Measurements from ENCODE around the gene LRMDA. TPM values are rescaled to one million over a fixed set of nuclear protein-coding genes. Genes with fewer than 3 reads are reported as not detected.

Gene LRMDA
- total RNA-seq, 1 donor from 2014 or later: not detected

DNA sequence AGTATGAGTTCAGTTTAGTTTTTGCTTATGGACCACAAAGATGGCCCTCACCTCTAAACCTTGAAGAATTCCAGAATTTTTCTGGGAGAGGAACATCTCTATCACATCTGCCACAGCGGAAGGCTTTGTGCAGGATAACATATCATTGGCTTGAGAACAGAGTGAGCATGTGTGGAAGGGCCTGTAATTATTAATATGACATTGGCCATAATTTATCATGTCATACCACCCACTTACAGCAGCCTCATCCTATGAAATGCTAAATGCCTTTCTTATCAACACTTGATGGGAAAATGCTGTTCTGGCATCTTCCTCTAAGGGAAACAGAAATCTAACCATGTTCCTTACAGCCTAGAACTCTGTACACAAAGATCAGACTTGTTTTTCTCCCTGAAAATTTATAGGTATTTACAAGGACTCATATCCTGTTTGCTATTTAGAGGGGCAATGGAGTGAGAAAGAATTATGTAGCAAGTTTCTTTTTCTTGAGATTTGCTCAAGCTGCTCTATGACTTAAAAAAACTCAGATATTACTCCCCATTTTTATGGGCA lies 817.3 kb downstream of the LRMDA start:
- ATAC-seq (ENCODE audit: low read depth) (no peak), DNase-seq (no peak)
- intact Hi-C loops (cut with micrococcal nuclease): no loop called here
- Mint-ChIP-seq H3K4me3 (no peak overlapping the region), H3K9me3 (no peaks in the 10 kb centered on the region), H3K27me3 (no peaks in the 10 kb centered on the region), H3K36me3 (ENCODE audit: low read depth) (no peaks in the 10 kb centered on the region), H3K27ac (no peak overlapping the region), H3K4me1 (no peaks in the 10 kb centered on the region)
- POLR2A ChIA-PET: no interaction called here
- TF ChIP-seq, protein P1, sequence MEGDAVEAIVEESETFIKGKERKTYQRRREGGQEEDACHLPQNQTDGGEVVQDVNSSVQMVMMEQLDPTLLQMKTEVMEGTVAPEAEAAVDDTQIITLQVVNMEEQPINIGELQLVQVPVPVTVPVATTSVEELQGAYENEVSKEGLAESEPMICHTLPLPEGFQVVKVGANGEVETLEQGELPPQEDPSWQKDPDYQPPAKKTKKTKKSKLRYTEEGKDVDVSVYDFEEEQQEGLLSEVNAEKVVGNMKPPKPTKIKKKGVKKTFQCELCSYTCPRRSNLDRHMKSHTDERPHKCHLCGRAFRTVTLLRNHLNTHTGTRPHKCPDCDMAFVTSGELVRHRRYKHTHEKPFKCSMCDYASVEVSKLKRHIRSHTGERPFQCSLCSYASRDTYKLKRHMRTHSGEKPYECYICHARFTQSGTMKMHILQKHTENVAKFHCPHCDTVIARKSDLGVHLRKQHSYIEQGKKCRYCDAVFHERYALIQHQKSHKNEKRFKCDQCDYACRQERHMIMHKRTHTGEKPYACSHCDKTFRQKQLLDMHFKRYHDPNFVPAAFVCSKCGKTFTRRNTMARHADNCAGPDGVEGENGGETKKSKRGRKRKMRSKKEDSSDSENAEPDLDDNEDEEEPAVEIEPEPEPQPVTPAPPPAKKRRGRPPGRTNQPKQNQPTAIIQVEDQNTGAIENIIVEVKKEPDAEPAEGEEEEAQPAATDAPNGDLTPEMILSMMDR (IDR thresholded peaks at IDR 0.05): no peak
- CTCF ChIA-PET: no interaction called here

DNA sequence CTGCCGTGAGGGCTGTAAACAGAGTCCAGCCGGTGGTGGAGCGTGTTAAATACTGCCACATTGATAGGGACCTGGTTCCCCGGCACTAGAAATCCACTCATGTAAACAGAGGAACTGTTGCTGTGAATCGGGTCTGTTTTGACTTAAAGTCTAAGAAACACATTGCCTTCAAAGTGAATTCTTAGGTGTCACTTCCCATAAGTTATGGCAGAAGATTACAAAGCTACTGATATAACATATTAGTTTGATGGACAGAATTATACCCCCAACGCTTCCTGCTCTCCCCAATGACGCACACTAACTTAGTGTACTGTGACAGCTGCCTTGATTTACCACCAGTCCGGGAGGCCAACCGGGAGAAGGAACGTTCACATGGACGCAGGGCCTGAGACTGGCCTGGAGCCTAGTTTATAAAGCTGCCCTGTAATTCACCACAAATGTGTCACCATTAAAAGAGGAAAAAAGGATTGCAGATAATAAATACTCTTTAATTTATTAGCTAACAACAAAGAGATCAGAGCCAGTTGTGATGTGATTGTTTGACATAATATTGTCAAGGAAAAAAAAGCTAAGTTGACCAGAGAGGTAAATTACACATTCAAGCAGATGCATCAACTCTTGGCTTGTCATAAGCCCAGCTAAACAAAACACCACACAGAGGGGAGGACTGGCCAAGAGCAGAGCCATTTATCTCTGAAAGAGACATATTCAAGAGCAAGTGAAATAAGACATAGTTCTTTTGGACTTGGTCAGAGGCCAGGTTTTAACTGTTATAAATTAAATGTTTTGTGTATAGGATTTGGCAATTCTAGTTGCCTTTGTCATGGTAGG lies 820.6 kb downstream of the LRMDA start:
- no peaks in the 10 kb centered on the region for H3K36me3 Mint-ChIP-seq (ENCODE audit: low read depth)
- H3K4me1 Mint-ChIP-seq: no peaks in the 10 kb centered on the region
- H3K4me3 Mint-ChIP-seq: no peak overlapping the region
- ChIA-PET POLR2A (no interaction called here), CTCF (no interaction called here)
- TF ChIP-seq, protein P1 (IDR thresholded peaks at IDR 0.05): no peak
- DNase-seq: no peak
- no peak for ATAC-seq (ENCODE audit: low read depth)
- intact Hi-C loops (cut with micrococcal nuclease): no loop called here
- H3K27ac Mint-ChIP-seq: no peak overlapping the region
- no peaks in the 10 kb centered on the region for H3K9me3 Mint-ChIP-seq
- H3K27me3 Mint-ChIP-seq: no peaks in the 10 kb centered on the region

DNA sequence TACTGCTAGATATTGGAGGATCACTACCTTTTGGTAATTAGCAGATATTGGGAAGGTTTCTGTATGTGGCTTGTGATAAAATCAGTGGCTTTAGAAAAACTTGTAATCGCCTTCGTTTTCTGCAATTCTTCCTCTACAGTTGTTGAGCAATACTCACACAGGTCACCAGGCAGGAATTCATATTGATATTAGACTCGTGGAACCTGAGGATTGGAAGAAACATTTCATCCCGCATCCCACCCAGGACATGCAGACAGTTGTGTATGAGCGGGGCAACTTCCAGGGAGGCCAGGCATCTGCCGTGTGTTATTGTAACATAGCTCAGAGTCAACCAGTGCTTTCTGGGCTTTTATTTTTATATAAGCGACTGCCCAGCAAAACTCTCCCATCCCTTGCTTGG lies 821.3 kb downstream of the LRMDA start:
- ChIA-PET CTCF (no interaction called here), POLR2A (no interaction called here)

DNA sequence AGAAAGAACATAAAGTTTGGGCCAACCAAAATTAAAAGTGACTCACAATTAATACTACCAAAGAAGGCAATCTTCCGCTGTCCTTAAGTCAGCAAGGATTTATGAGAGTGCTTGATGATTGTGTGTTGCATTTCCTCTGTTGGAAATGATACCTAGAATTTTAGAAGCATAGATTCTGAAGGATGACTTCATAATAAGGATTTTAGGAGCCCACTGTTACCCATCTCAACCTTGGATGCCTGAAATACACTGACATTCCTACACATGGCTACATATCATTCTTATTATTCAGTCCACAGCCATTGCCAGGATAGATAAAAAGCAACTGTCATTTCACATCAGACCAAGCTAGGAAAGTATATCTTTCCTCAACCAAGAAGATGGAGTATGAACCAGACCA lies 823.8 kb downstream of the LRMDA start:
- POLR2A ChIA-PET: no interaction called here

More for the DNA sequence above, 821.3 kb downstream of the LRMDA start:
- DNase-seq (no peak), ATAC-seq (ENCODE audit: low read depth) (no peak)
- Mint-ChIP-seq H3K36me3 (ENCODE audit: low read depth) (no peaks in the 10 kb centered on the region), H3K27me3 (no peaks in the 10 kb centered on the region), H3K27ac (no peak overlapping the region), H3K4me1 (no peaks in the 10 kb centered on the region), H3K4me3 (no peak overlapping the region), H3K9me3 (no peaks in the 10 kb centered on the region)
- intact Hi-C loops (cut with micrococcal nuclease): no loop called here
- TF ChIP-seq, protein P1 (IDR thresholded peaks at IDR 0.05): no peak

DNA sequence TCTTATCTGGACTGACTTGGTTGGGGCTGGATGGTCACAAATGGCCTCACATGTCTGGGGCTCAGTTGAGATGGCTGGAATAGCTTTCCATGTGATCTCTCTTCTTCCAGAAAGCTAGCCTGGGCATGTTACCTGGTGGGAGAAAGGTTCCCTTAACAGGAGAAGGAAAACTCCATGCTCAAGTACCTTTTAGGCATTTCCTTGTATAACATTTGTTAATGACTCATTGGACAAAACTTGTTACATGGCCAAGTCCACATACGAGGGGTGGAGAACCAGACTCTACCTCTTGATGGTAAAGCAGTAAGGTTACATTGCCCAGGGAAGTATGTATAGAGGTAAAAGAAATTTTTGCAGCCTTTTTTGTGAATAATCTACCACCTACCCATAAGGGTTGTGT lies 826.4 kb downstream of the LRMDA start:
- Mint-ChIP-seq H3K4me1 (no peaks in the 10 kb centered on the region), H3K36me3 (ENCODE audit: low read depth) (no peaks in the 10 kb centered on the region), H3K27ac (no peak overlapping the region), H3K9me3 (peaks cover 9% of the 10 kb centered on the region), H3K27me3 (no peaks in the 10 kb centered on the region), H3K4me3 (no peak overlapping the region)
- POLR2A ChIA-PET: no interaction called here
- TF ChIP-seq, protein P1 (IDR thresholded peaks at IDR 0.05): no peak
- no peak for DNase-seq
- intact Hi-C loops (cut with micrococcal nuclease): no loop called here
- CTCF ChIA-PET: no interaction called here
- no peak for ATAC-seq (ENCODE audit: low read depth)

More for the DNA sequence above, 823.8 kb downstream of the LRMDA start:
- intact Hi-C loops (cut with micrococcal nuclease): no loop called here
- ATAC-seq (ENCODE audit: low read depth): no peak
- H3K27me3 Mint-ChIP-seq: no peaks in the 10 kb centered on the region
- H3K9me3 Mint-ChIP-seq: peaks cover 6% of the 10 kb centered on the region
- no peak for DNase-seq
- no peak overlapping the region for H3K4me3 Mint-ChIP-seq
- H3K4me1 Mint-ChIP-seq: no peaks in the 10 kb centered on the region
- no peaks in the 10 kb centered on the region for H3K36me3 Mint-ChIP-seq (ENCODE audit: low read depth)
- no peak overlapping the region for H3K27ac Mint-ChIP-seq
- CTCF ChIA-PET: no interaction called here
- TF ChIP-seq, protein P1 (IDR thresholded peaks at IDR 0.05): no peak

All from activated B cell treated with CpG ODN at 0.5 μM for 24 hours (primary cell).